Parathyroid adenoma (tissue), 2 donors: ENCODE measurements around the gene LYRM2.
A peak's percentile ranks its signal among the peaks of the same experiment; 100 is the strongest.

Experiments used
- H2AFZ ChIP-seq: fragments of 300-600 bp; sonication (generic); one replicate; pipeline ENCODE4 v1.7.0; 2017; ENCODE audit warnings: antibody characterized with exemption, mild to moderate bottlenecking
- H3K27ac ChIP-seq: fragments of 300-600 bp; sonication (generic); one replicate; pipeline ENCODE4 v1.7.0; 2017
- H3K27me3 ChIP-seq: fragments of 300-600 bp; sonication (generic); one replicate; pipeline ENCODE4 v1.7.0; 2017; ENCODE audit warnings: low read length; ENCODE audit not compliant: control insufficient read depth, insufficient read depth
- H3K36me3 ChIP-seq: fragments of 300-600 bp; sonication (generic); one replicate; pipeline ENCODE4 v1.7.0; 2017; ENCODE audit warnings: low read length; ENCODE audit not compliant: control insufficient read depth, insufficient read depth
- H3K4me1 ChIP-seq: fragments of 300-600 bp; sonication (generic); one replicate; pipeline ENCODE4 v1.7.0; 2017; ENCODE audit warnings: control low read depth
- H3K4me2 ChIP-seq: fragments of 300-600 bp; sonication (generic); one replicate; pipeline ENCODE4 v1.7.0; 2017; ENCODE audit warnings: low read length
- H3K4me3 ChIP-seq: fragments of 300-600 bp; sonication (generic); one replicate; pipeline ENCODE4 v1.7.0; 2017; ENCODE audit warnings: low read depth, low read length
- H3K79me2 ChIP-seq: fragments of 300-600 bp; sonication (generic); one replicate; pipeline ENCODE4 v1.7.0; 2017; ENCODE audit warnings: control low read depth
- H3K9ac ChIP-seq: fragments of 300-600 bp; sonication (generic); one replicate; pipeline ENCODE4 v1.7.0; 2017; ENCODE audit warnings: mild to moderate bottlenecking
- H3K9me3 ChIP-seq: fragments of 300-600 bp; sonication (generic); one replicate; pipeline ENCODE4 v1.7.0; 2017; ENCODE audit warnings: low read length; ENCODE audit not compliant: control insufficient read depth
- CTCF ChIP-seq: fragments of 300-600 bp; sonication (generic); IDR thresholded peaks from one replicate; pipeline ENCODE4 v1.7.0; 2017; ENCODE audit warnings: antibody characterized with exemption, mild to moderate bottlenecking
- donor health status: primary hyperparathyroidism.

LYRM2 gene, protein sequence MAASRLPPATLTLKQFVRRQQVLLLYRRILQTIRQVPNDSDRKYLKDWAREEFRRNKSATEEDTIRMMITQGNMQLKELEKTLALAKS

GRCh38 chr6:89638320-89639195 lies at the start of gene LYRM2:
TSS of gene LYRM2 (minus strand) at chr6:89638747. CDS start at chr6:89638716, 31 bp downstream.
- Histone ChIP-seq H2AFZ (peak within 1 kb of the TSS; percentile 93), H3K9ac (peak within 1 kb of the TSS; percentile 83), H3K4me2 (peak within 1 kb of the TSS; percentile 59), H3K79me2 (peaks cover 4% of the 10 kb centered on the region), H3K4me3 (peak within 1 kb of the TSS; percentile 95), H3K27me3 (no peaks in the 10 kb centered on the region), H3K27ac (peak within 1 kb of the TSS; percentile 94), H3K36me3 (no peaks in the 10 kb centered on the region), H3K4me1 (peaks cover 5% of the 10 kb centered on the region), H3K9me3 (no peaks in the 10 kb centered on the region)
- TF ChIP-seq CTCF, result no peak

GRCh38 chr6:89688328-89688727 lies 49.8 kb upstream of the LYRM2 start:
- Histone ChIP-seq H3K4me1 (no peaks in the 10 kb centered on the region), H3K9ac (no peak overlapping the region), H3K4me2 (no peak overlapping the region), H3K36me3 (no peaks in the 10 kb centered on the region), H3K79me2 (no peaks in the 10 kb centered on the region), H3K27ac (no peak overlapping the region), H3K27me3 (no peaks in the 10 kb centered on the region), H3K4me3 (no peak overlapping the region), H2AFZ (no peak overlapping the region), H3K9me3 (no peaks in the 10 kb centered on the region)
- TF ChIP-seq CTCF, result no peak

GRCh38 chr6:89685311-89685710 lies 46.8 kb upstream of the LYRM2 start:
- Histone ChIP-seq H3K9me3 (no peaks in the 10 kb centered on the region), H3K27me3 (no peaks in the 10 kb centered on the region), H3K4me1 (no peaks in the 10 kb centered on the region), H3K36me3 (no peaks in the 10 kb centered on the region), H3K79me2 (no peaks in the 10 kb centered on the region), H3K4me2 (no peak overlapping the region), H3K9ac (no peak overlapping the region), H2AFZ (no peak overlapping the region), H3K27ac (no peak overlapping the region), H3K4me3 (no peak overlapping the region)
- no peak for TF ChIP-seq CTCF

GRCh38 chr6:89682991-89683390 lies 44.4 kb upstream of the LYRM2 start:
- no peak overlapping the region for H3K4me3 ChIP-seq
- no peaks in the 10 kb centered on the region for H3K4me1 ChIP-seq
- no peaks in the 10 kb centered on the region for H3K9me3 ChIP-seq
- H3K27ac ChIP-seq, result no peak overlapping the region
- no peaks in the 10 kb centered on the region for H3K36me3 ChIP-seq
- H2AFZ ChIP-seq, result no peak overlapping the region
- no peak overlapping the region for H3K4me2 ChIP-seq
- TF ChIP-seq CTCF, result no peak
- no peaks in the 10 kb centered on the region for H3K79me2 ChIP-seq
- no peaks in the 10 kb centered on the region for H3K27me3 ChIP-seq
- H3K9ac ChIP-seq, result no peak overlapping the region
